HEK293 (cell line): ENCODE data around the gene MXD4.

Source experiments
- CTCF ChIA-PET: fragments of 350-600 bp; formaldehyde crosslinking; extraction: SDS; loops from one replicate; lab custom pipeline; 2021; ENCODE audit warnings: antibody characterized with exemption; lab: Yijun Ruan, JAX
- POLR2A ChIA-PET: fragments of 300-600 bp; formaldehyde crosslinking; extraction: SDS; loops from one replicate; lab custom pipeline; 2020; ENCODE audit warnings: antibody characterized with exemption, inconsistent platforms; lab: Yijun Ruan, JAX
- H3K27ac ChIP-seq: fragments of 200-500 bp; sonication (Bioruptor generic); 2 replicates; pipeline ENCODE4 v1.5.1; 2014; ENCODE audit warnings: low read depth, low read length, control low read depth, inconsistent platforms; ENCODE audit errors: extremely low read depth
- H3K36me3 ChIP-seq, 2 experiments: fragments of 200-500 bp in 1 of 2; sonication (Bioruptor generic) in 1 of 2; 1 replicate in 1 of 2; 2 replicates in 1 of 2; pipeline ENCODE4 v1.5.1; 2014 to 2017; ENCODE audit warnings: inconsistent platforms in 2 of 2, low read length in 2 of 2; ENCODE audit not compliant: control insufficient read depth in 2 of 2, insufficient read depth in 1 of 2
- H3K4me1 ChIP-seq: fragments of 200-500 bp; sonication (Bioruptor generic); 2 replicates; pipeline ENCODE4 v1.5.1; 2014; ENCODE audit warnings: mild to moderate bottlenecking, low read length, inconsistent platforms; ENCODE audit not compliant: control insufficient read depth, insufficient read depth
- H3K4me3 ChIP-seq: 2 replicates; pipeline ENCODE4 v1.5.1; 2011; ENCODE audit warnings: low read depth, mild to moderate bottlenecking, control low read depth, low read length, moderate library complexity
- H3K9me3 ChIP-seq: fragments of 200-500 bp; sonication (Bioruptor generic); 2 replicates; pipeline ENCODE4 v1.5.1; 2014; ENCODE audit warnings: low read depth, low read length, inconsistent platforms; ENCODE audit not compliant: control insufficient read depth, insufficient read depth
- KLF16 ChIP-seq: fragments of 450-650 bp; formaldehyde crosslinking; IDR thresholded peaks from 2 replicates; pipeline ENCODE4 v1.5.1; 2017; ENCODE audit warnings: missing biosample characterization, missing genetic modification characterization
- SCRT1 ChIP-seq: fragments of 450-650 bp; formaldehyde crosslinking; IDR thresholded peaks from 2 replicates; pipeline ENCODE4 v1.5.1; 2016; ENCODE audit warnings: missing biosample characterization, missing genetic modification characterization, borderline replicate concordance
- SCRT2 ChIP-seq: fragments of 450-650 bp; formaldehyde crosslinking; IDR thresholded peaks from 2 replicates; pipeline ENCODE4 v1.5.1; 2016; ENCODE audit warnings: missing biosample characterization, missing genetic modification characterization
- TSHZ1 ChIP-seq: fragments of 450-650 bp; formaldehyde crosslinking; IDR thresholded peaks from 2 replicates; pipeline ENCODE4 v1.5.1; 2016; ENCODE audit warnings: missing biosample characterization, missing genetic modification characterization, borderline replicate concordance
- ZFP37 ChIP-seq: fragments of 450-650 bp; formaldehyde crosslinking; IDR thresholded peaks from 2 replicates; pipeline ENCODE4 v1.5.1; 2016; ENCODE audit warnings: missing biosample characterization, missing genetic modification characterization
- ZNF157 ChIP-seq: fragments of 450-650 bp; formaldehyde crosslinking; IDR thresholded peaks from 2 replicates; pipeline ENCODE4 v1.5.1; 2016; ENCODE audit warnings: missing biosample characterization, missing genetic modification characterization
- ZNF623 ChIP-seq: fragments of 450-650 bp; formaldehyde crosslinking; IDR thresholded peaks from 2 replicates; pipeline ENCODE4 v1.5.1; 2016; ENCODE audit warnings: missing biosample characterization, missing genetic modification characterization
- ZNF707 ChIP-seq: fragments of 450-650 bp; formaldehyde crosslinking; IDR thresholded peaks from 2 replicates; pipeline ENCODE4 v1.5.1; 2016; ENCODE audit warnings: missing biosample characterization, missing genetic modification characterization
- TF ChIP-seq, protein P1 (sequence below): fragments of 450-650 bp; formaldehyde crosslinking; IDR thresholded peaks from 2 replicates; pipeline ENCODE4 v1.5.1; 2016; ENCODE audit warnings: missing biosample characterization, missing genetic modification characterization

The MXD4 gene

GRCh38 chr4:2259036-2259540 is 2.8 kb downstream of the MXD4 start:
- H3K36me3 ChIP-seq, result peaks cover 0 to 63% of the 10 kb centered on the region in 2 experiments; a peak in 1 of 3 replicates

GRCh38 chr4:2258091-2259035 is 3.5 kb downstream of the MXD4 start:
- ChIA-PET CTCF (no interaction called here), POLR2A (interaction anchor here (2.1 kb wide), 1 partner anchor 16 kb away, joined by 7 read pairs; the partner anchor contains the start of genes HAUS3 and POLN)
- Histone ChIP-seq H3K27ac (no peak overlapping the region), H3K36me3 (peaks cover 0 to 70% of the 10 kb centered on the region in 2 experiments; a peak in 1 of 3 replicates), H3K4me1 (no peaks in the 10 kb centered on the region), H3K9me3 (no peaks in the 10 kb centered on the region), H3K4me3 (no peak overlapping the region)
- TF ChIP-seq SCRT2 (peak; percentile 68), KLF16 (no peak), SCRT1 (tag by site-specific recombination) (peak; percentile 37; the same call in 1 of the 2 replicates)

More at GRCh38 chr4:2259036-2259540, 2.8 kb downstream of the MXD4 start:
- POLR2A ChIA-PET, result no interaction called here
- no peak overlapping the region for H3K4me3 ChIP-seq
- TF ChIP-seq, protein P1, sequence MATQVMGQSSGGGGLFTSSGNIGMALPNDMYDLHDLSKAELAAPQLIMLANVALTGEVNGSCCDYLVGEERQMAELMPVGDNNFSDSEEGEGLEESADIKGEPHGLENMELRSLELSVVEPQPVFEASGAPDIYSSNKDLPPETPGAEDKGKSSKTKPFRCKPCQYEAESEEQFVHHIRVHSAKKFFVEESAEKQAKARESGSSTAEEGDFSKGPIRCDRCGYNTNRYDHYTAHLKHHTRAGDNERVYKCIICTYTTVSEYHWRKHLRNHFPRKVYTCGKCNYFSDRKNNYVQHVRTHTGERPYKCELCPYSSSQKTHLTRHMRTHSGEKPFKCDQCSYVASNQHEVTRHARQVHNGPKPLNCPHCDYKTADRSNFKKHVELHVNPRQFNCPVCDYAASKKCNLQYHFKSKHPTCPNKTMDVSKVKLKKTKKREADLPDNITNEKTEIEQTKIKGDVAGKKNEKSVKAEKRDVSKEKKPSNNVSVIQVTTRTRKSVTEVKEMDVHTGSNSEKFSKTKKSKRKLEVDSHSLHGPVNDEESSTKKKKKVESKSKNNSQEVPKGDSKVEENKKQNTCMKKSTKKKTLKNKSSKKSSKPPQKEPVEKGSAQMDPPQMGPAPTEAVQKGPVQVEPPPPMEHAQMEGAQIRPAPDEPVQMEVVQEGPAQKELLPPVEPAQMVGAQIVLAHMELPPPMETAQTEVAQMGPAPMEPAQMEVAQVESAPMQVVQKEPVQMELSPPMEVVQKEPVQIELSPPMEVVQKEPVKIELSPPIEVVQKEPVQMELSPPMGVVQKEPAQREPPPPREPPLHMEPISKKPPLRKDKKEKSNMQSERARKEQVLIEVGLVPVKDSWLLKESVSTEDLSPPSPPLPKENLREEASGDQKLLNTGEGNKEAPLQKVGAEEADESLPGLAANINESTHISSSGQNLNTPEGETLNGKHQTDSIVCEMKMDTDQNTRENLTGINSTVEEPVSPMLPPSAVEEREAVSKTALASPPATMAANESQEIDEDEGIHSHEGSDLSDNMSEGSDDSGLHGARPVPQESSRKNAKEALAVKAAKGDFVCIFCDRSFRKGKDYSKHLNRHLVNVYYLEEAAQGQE (tag by site-specific recombination), result no peak
- TF ChIP-seq ZNF707 (tag by site-specific recombination), result no peak
- no peaks in the 10 kb centered on the region for H3K9me3 ChIP-seq
- H3K4me1 ChIP-seq, result no peaks in the 10 kb centered on the region
- no peak overlapping the region for H3K27ac ChIP-seq
- CTCF ChIA-PET, result no interaction called here

DNA sequence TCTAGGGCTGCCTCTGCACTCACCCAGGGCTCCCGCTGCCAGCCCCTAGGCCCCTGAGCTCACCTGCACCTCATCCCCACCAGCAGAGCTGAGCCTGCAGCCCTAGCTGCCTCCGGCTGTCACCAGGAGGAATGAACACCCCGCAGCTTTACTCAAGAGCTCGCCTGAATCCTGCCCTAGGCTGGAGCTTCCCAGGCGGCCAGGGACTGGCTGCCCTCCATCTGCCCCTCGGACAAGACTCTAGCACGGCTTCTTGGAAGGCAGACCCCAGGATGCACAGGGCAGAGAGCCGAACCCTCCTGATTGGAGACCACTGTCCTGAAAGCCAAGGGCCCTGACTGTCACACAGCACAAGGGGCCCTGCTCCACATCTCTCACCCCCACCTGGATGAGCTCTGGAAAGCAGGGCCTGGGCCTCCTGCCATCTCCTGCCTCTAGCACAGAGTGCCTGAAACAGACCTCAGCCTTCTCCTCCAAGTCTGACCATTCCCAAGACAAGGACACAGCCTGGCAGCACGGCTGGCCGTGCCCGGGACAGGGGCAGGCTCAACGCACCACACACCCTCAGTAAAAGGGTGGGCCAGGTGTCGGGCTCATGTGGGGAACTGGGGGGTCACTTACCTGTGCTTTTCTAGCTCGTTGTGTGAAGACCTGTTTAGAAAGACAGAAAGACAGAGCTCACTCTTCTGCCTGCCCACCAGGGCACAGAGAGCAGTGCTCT is 4.4 kb downstream of the MXD4 start:
- Histone ChIP-seq H3K4me3 (no peak overlapping the region), H3K27ac (no peak overlapping the region), H3K36me3 (peaks cover 0 to 76% of the 10 kb centered on the region in 2 experiments; a peak in 1 of 3 replicates), H3K4me1 (no peaks in the 10 kb centered on the region), H3K9me3 (no peaks in the 10 kb centered on the region)
- CTCF ChIA-PET, result no interaction called here
- TF ChIP-seq TSHZ1 (tag by site-specific recombination) (no peak), ZFP37 (no peak), ZNF623 (no peak), ZNF157 (tag by site-specific recombination) (no peak)
- POLR2A ChIA-PET, result interaction anchor here (2.1 kb wide), 1 partner anchor 16 kb away, joined by 7 read pairs; the partner anchor contains the start of genes HAUS3 and POLN
